Ovary (tissue), 3 donors: ENCODE measurements around the gene CCL8.

Experiments
- POLR2A ChIP-seq: fragments of 450-650 bp; IDR thresholded peaks from one replicate; pipeline ENCODE4 v1.6.1; 2017; ENCODE audit warnings: antibody characterized with exemption, mild to moderate bottlenecking, moderate library complexity
- TF ChIP-seq, protein P1 (sequence below), 3 donors: fragments of 450-650 bp in 2 of 3; fragments of 200-600 bp in 1 of 3; IDR thresholded peaks; one replicate each; pipeline versions ENCODE4 v1.5.1 to v1.8.0; 2016 to 2022; ENCODE audit warnings: antibody characterized with exemption in 3 of 3, mild to moderate bottlenecking in 1 of 3
- donor health status: DM: no; HTN: no; CAD: no.

DNA sequence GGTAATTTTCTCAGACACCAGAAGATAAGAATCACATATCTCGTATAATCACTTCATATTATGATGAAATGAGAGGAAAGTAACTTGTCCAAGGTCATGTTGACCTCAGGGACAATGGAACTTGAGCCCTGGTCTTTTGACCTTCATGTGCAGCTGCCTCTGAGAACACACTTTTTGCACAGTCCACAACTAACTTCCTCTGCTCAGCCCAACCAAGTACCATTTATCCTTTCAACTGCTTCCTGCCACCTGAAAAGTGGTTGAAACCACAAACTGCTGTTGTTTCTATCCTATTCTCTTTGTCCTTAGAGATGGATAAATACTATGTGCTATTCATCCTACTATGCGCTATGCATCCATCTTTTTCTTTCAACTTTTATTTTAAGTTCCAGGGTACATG, 46.1 kb downstream of the CCL8 start:
- no peak for TF ChIP-seq POLR2A
- TF ChIP-seq, protein P1, sequence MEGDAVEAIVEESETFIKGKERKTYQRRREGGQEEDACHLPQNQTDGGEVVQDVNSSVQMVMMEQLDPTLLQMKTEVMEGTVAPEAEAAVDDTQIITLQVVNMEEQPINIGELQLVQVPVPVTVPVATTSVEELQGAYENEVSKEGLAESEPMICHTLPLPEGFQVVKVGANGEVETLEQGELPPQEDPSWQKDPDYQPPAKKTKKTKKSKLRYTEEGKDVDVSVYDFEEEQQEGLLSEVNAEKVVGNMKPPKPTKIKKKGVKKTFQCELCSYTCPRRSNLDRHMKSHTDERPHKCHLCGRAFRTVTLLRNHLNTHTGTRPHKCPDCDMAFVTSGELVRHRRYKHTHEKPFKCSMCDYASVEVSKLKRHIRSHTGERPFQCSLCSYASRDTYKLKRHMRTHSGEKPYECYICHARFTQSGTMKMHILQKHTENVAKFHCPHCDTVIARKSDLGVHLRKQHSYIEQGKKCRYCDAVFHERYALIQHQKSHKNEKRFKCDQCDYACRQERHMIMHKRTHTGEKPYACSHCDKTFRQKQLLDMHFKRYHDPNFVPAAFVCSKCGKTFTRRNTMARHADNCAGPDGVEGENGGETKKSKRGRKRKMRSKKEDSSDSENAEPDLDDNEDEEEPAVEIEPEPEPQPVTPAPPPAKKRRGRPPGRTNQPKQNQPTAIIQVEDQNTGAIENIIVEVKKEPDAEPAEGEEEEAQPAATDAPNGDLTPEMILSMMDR (IDR thresholded peaks at IDR 0.05), result no peak
